Measurements from ENCODE around the gene CALCOCO1.
"Not testable (repeated sequence)": the region's sequence is repeated elsewhere in the genome, so short reads cannot be mapped to it uniquely, and the experiment has no call there.

The CALCOCO1 gene

GRCh38 chr12:53733807-53734200 lies 6.6 kb upstream of the CALCOCO1 start:
- no peak for DNase-seq (ENCODE audit: low read depth in 2 of 2)

GRCh38 chr12:53733051-53733806 lies 6.0 kb upstream of the CALCOCO1 start:
- DNase-seq (ENCODE audit: low read depth in 2 of 2): no peak

- DNase-seq (ENCODE audit: low read depth in 2 of 2): no peak
These were observed 2.4 kb upstream of the CALCOCO1 start for GRCh38 chr12:53729644-53730043.

- DNase-seq (ENCODE audit: low read depth in 2 of 2): no peak
These were observed 954 bp upstream of the CALCOCO1 start for GRCh38 chr12:53728206-53728605.

- no peak for DNase-seq (ENCODE audit: low read depth in 2 of 2)
These were observed 324 bp downstream of the CALCOCO1 start for GRCh38 chr12:53726946-53727309.

- DNase-seq (ENCODE audit: low read depth in 2 of 2): no peak
These were observed 911 bp downstream of the CALCOCO1 start for GRCh38 chr12:53726341-53726740.

GRCh38 chr12:53725824-53726223 lies 1.4 kb downstream of the CALCOCO1 start:
- no peak for DNase-seq (ENCODE audit: low read depth in 2 of 2)

GRCh38 chr12:53722450-53723041 lies 4.7 kb downstream of the CALCOCO1 start:
- DNase-seq (ENCODE audit: low read depth in 2 of 2): no peak

GRCh38 chr12:53720946-53721345 lies 6.3 kb downstream of the CALCOCO1 start:
- no peak for DNase-seq (ENCODE audit: low read depth in 2 of 2)

- no peak for DNase-seq (ENCODE audit: low read depth in 2 of 2)
These were observed 7.6 kb downstream of the CALCOCO1 start for GRCh38 chr12:53719649-53720048.

GRCh38 chr12:53718567-53718966 lies 8.7 kb downstream of the CALCOCO1 start:
- DNase-seq (ENCODE audit: low read depth in 2 of 2): not testable (repeated sequence)

- no peak for DNase-seq (ENCODE audit: low read depth in 2 of 2)
These were observed 9.9 kb downstream of the CALCOCO1 start for GRCh38 chr12:53717319-53717718.

GRCh38 chr12:53714004-53714403 lies 13.2 kb downstream of the CALCOCO1 start:
- DNase-seq (ENCODE audit: low read depth in 2 of 2): no peak

- no peak for DNase-seq (ENCODE audit: low read depth in 2 of 2)
These were observed 13.7 kb downstream of the CALCOCO1 start for GRCh38 chr12:53713516-53713915.

- no peak for DNase-seq (ENCODE audit: low read depth in 2 of 2)
These were observed 15.1 kb downstream of the CALCOCO1 start for GRCh38 chr12:53712059-53712643.

GRCh38 chr12:53710091-53710490 lies 17.2 kb downstream of the CALCOCO1 start:
- no peak for DNase-seq (ENCODE audit: low read depth in 2 of 2)

- DNase-seq (ENCODE audit: low read depth in 2 of 2): no peak
These were observed 17.6 kb downstream of the CALCOCO1 start for GRCh38 chr12:53709671-53710070.

GRCh38 chr12:53706080-53706479 lies 21.2 kb downstream of the CALCOCO1 start:
- DNase-seq (ENCODE audit: low read depth in 2 of 2): no peak

- no peak for DNase-seq (ENCODE audit: low read depth in 2 of 2)
These were observed 23.5 kb downstream of the CALCOCO1 start for GRCh38 chr12:53703756-53704155.

- DNase-seq (ENCODE audit: low read depth in 2 of 2): peak; percentile 53 to 63
These were observed 25.6 kb downstream of the CALCOCO1 start for GRCh38 chr12:53701518-53702264.

GRCh38 chr12:53700567-53700966 lies 26.7 kb downstream of the CALCOCO1 start:
- DNase-seq (ENCODE audit: low read depth in 2 of 2): no peak

GRCh38 chr12:53699678-53700025 lies 27.6 kb downstream of the CALCOCO1 start:
- no peak for DNase-seq (ENCODE audit: low read depth in 2 of 2)

All from stimulated activated CD8-positive, alpha-beta memory T cell treated with anti-CD3 and anti-CD28 coated beads, Interleukin-7, amount 100 ng/mL, for 1 hour (primary cell).